GM12878 (cell line): ENCODE data around the gene C1QTNF7. TPM values are rescaled to one million over a fixed set of nuclear protein-coding genes. Genes with fewer than 3 reads are reported as not detected.

ENCODE experiments used
- ATAC-seq: fragments of 200-7000 bp; cut with Tn5 transposase; 3 replicates; pipeline ENCODE4 v1.9.1; 2020; ENCODE audit warnings: mild to moderate bottlenecking, moderate library complexity
- BruUV-seq: library from RNA; stranded (reverse); fragments of 400-500 nt; replicated peaks from 2 replicates; lab custom pipeline; 2021; lab: Mats Ljungman, UMichigan
- CTCF ChIA-PET: fragments of 300-600 bp; sonication (Branson Sonifier 250); formaldehyde crosslinking; extraction: SDS; loops from one replicate; lab custom pipeline; 2021; ENCODE audit warnings: inconsistent platforms; lab: Yijun Ruan, JAX
- POLR2A ChIA-PET: fragments of 350-600 bp; formaldehyde crosslinking; extraction: SDS; loops from one replicate; lab custom pipeline; 2021; ENCODE audit warnings: inconsistent platforms; lab: Charles Lee
- RAD21 ChIA-PET: fragments of 300-600 bp; sonication (Branson Sonifier 250); formaldehyde crosslinking; loops from one replicate; lab custom pipeline; 2023; ENCODE audit warnings: antibody characterized with exemption; ENCODE audit not compliant: unreplicated experiment; lab: Charles Lee
- SMC1A ChIA-PET: fragments of 300-600 bp; sonication (Branson Sonifier 250); formaldehyde crosslinking; loops from one replicate; lab custom pipeline; 2023; ENCODE audit not compliant: unreplicated experiment, uncharacterized antibody; lab: Charles Lee
- DNase-seq: peaks from one replicate; pipeline ENCODE4 v3.0.0-alpha.2; 2011; ENCODE audit warnings: low read depth, low spot score
- FAIRE-seq: peaks from 3 replicates; lab custom pipeline; 2011; peaks lifted over from hg19 to GRCh38; lab: Jason Lieb, UNC
- H2AFZ ChIP-seq: 2 replicates; pipeline ENCODE4 v1.6.0; 2011; ENCODE audit warnings: low read depth, low read length, control low read depth; ENCODE audit not compliant: control insufficient read depth
- H3K27ac ChIP-seq: 2 replicates; pipeline ENCODE4 v1.5.1; 2011; ENCODE audit warnings: control low read depth; ENCODE audit not compliant: control insufficient read depth, insufficient read depth
- H3K27me3 ChIP-seq, 2 experiments: replicated peaks in 1 of 2; 2 replicates each; pipeline versions ENCODE4 v1.6.0 to v1.6.1; 2011; ENCODE audit warnings: low read length in 1 of 2; ENCODE audit not compliant: control insufficient read depth in 2 of 2, insufficient read depth in 2 of 2
- H3K36me3 ChIP-seq, 2 experiments: 2 replicates each; pipeline ENCODE4 v1.5.1; 2011; ENCODE audit warnings: low read length in 1 of 2; ENCODE audit not compliant: control insufficient read depth in 2 of 2, insufficient read depth in 2 of 2
- H3K4me1 ChIP-seq: 2 replicates; pipeline ENCODE4 v1.6.1; 2011; ENCODE audit warnings: mild to moderate bottlenecking, low read length, moderate library complexity, mixed read lengths; ENCODE audit not compliant: control insufficient read depth, insufficient read depth
- H3K4me2 ChIP-seq: 2 replicates; pipeline ENCODE4 v1.6.0; 2011; ENCODE audit warnings: control low read depth; ENCODE audit not compliant: control insufficient read depth, insufficient read depth
- H3K4me3 ChIP-seq: fragments of 200-600 bp; sonication (generic); 2 replicates; pipeline ENCODE4 v1.5.1; 2016
- H3K79me2 ChIP-seq: 2 replicates; pipeline ENCODE4 v1.6.0; 2011; ENCODE audit warnings: low read length; ENCODE audit not compliant: control insufficient read depth, insufficient read depth
- H3K9ac ChIP-seq: 2 replicates; pipeline ENCODE4 v1.8.0; 2011; ENCODE audit warnings: low read length, control low read depth, mixed read lengths; ENCODE audit not compliant: control insufficient read depth, insufficient read depth
- H3K9me3 ChIP-seq: replicated peaks from 3 replicates; pipeline ENCODE4 v1.5.1; 2011; ENCODE audit warnings: mild to moderate bottlenecking, low read length; ENCODE audit not compliant: control insufficient read depth, insufficient read depth
- H4K20me1 ChIP-seq: 2 replicates; pipeline ENCODE4 v1.6.0; 2011; ENCODE audit not compliant: control insufficient read depth, insufficient read depth
- ETV6 ChIP-seq, 2 experiments: fragments of 450-650 bp in 1 of 2; IDR thresholded peaks in 1 of 2; conservative IDR thresholded peaks in 1 of 2; 2 replicates each; pipeline ENCODE4 v1.6.1; 2014; ENCODE audit warnings: antibody characterized with exemption in 1 of 2, borderline replicate concordance in 1 of 2, low read depth in 1 of 2, mild to moderate bottlenecking in 1 of 2, moderate library complexity in 1 of 2
- IRF4 ChIP-seq: IDR thresholded peaks from 2 replicates; pipeline ENCODE4 v1.6.1; 2011; ENCODE audit warnings: low read depth, low read length
- KDM1A ChIP-seq: fragments of 200-600 bp; sonication (generic); IDR thresholded peaks from 2 replicates; pipeline ENCODE4 v1.6.1; 2016; ENCODE audit warnings: borderline replicate concordance
- MXI1 ChIP-seq: fragments of 150-350 bp; IDR thresholded peaks from 2 replicates; pipeline ENCODE4 v1.6.1; 2011; ENCODE audit warnings: low read depth, mild to moderate bottlenecking, inconsistent platforms, low read length, improper control_type of control experiment
- PML ChIP-seq: IDR thresholded peaks from 2 replicates; pipeline ENCODE4 v1.6.1; 2012; ENCODE audit warnings: low read length, inconsistent platforms
- POLR2AphosphoS2 ChIP-seq: IDR thresholded peaks from 2 replicates; pipeline ENCODE4 v1.6.1; 2011; ENCODE audit warnings: low read depth, mild to moderate bottlenecking, low read length, improper control_type of control experiment, moderate library complexity
- POLR2AphosphoS5 ChIP-seq: IDR thresholded peaks from 2 replicates; pipeline ENCODE4 v1.6.1; 2011; ENCODE audit warnings: mild to moderate bottlenecking, low read length, inconsistent platforms
- POU2F2 ChIP-seq: IDR thresholded peaks from 3 replicates; pipeline ENCODE4 v1.6.1; 2011; ENCODE audit warnings: low read depth, mild to moderate bottlenecking, low read length, borderline replicate concordance
- RELA ChIP-seq: fragments of 450-650 bp; IDR thresholded peaks from 2 replicates; pipeline ENCODE4 v1.8.0; 2014; ENCODE audit warnings: borderline replicate concordance; ENCODE audit not compliant: partially characterized antibody
- SPI1 ChIP-seq: IDR thresholded peaks from 2 replicates; pipeline ENCODE4 v1.6.1; 2011; ENCODE audit warnings: low read depth, mild to moderate bottlenecking, low read length, moderate library complexity, borderline replicate concordance; ENCODE audit not compliant: insufficient read depth
- TBL1XR1 ChIP-seq: IDR thresholded peaks from 2 replicates; pipeline ENCODE4 v1.6.1; 2012; ENCODE audit warnings: low read depth, low read length, improper control_type of control experiment
- ZNF274 ChIP-seq: IDR thresholded peaks from one replicate; pipeline ENCODE4 v1.8.0; 2011; ENCODE audit not compliant: insufficient read length, insufficient read depth
- WGBS: methylation state at CpG from one replicate; pipeline ENCODE4 v1.1.6; 2016; ENCODE audit warnings: low lambda C conversion rate; ENCODE audit not compliant: insufficient replicate concordance, insufficient coverage; ENCODE audit errors: missing lambda C conversion rate; 5-methylcytosine and 5-hydroxymethylcytosine counted together
- in situ Hi-C: fragments of 300-500 bp; cut with MboI; formaldehyde crosslinking; loops from 9 replicates; pipeline ENCODE4 v1.14.3; 2018; ENCODE audit warnings: mixed read lengths
- intact Hi-C: fragments of 100-400 bp; cut with micrococcal nuclease; formaldehyde crosslinking; loops from one replicate; pipeline ENCODE4 v1.14.2; 2022; ENCODE audit not compliant: unreplicated experiment
- polyA plus RNA-seq, 11 experiments: library from polyadenylated mRNA; depleted of rRNA in 4 of 11; unstranded in 6 of 11; stranded (reverse) in 5 of 11; fragments of >200 nt; fragmentation: Nextera tagmentation in 4 of 11; fragmentation: Illumina TruSeq in 1 of 11; extraction: Ambion mirVana in 4 of 11; extraction: Trizol in 1 of 11; gene quantifications; 1 replicate in 1 of 11; 2 replicates in 10 of 11; pipeline versions ENCODE4 v1.2.1 to v1.2.3, GENCODE V29; 2011 to 2016; ENCODE audit warnings: inconsistent platforms in 2 of 11, missing spikeins in 2 of 11, low read depth in 1 of 11
- total RNA-seq, 4 experiments: library from RNA; depleted of rRNA in 3 of 4; stranded (reverse); fragments of >200 nt in 3 of 4; fragmentation: Illumina TruSeq in 1 of 4; extraction: Trizol in 1 of 4; gene quantifications; 2 replicates each; pipeline versions ENCODE4 v1.2.1 to v1.2.3, GENCODE V29; 2013 to 2021
- TF ChIP-seq, protein P1 (sequence below), 3 experiments: IDR thresholded peaks in 2 of 3; conservative IDR thresholded peaks in 1 of 3; 2 replicates each; pipeline ENCODE4 v1.5.1; 2011; ENCODE audit warnings: low read depth in 3 of 3, low read length in 3 of 3, mild to moderate bottlenecking in 3 of 3, control low read depth in 2 of 3, moderate library complexity in 2 of 3, inconsistent platforms in 1 of 3, mixed read lengths in 1 of 3; ENCODE audit not compliant: control insufficient read depth in 2 of 3, insufficient read depth in 1 of 3; ENCODE audit errors: extremely low read depth in 1 of 3
- TF ChIP-seq, protein P2 (sequence below): fragments of 450-650 bp; IDR thresholded peaks from 2 replicates; pipeline ENCODE4 v1.6.1; 2018; ENCODE audit warnings: borderline replicate concordance, mild to moderate bottlenecking; ENCODE audit not compliant: partially characterized antibody

C1QTNF7 gene
- total and polyA plus RNA-seq, 10 of the 15 experiments (the other 5 are each of a cell fraction or from before 2014, with no cell fraction given): not detected

DNA sequence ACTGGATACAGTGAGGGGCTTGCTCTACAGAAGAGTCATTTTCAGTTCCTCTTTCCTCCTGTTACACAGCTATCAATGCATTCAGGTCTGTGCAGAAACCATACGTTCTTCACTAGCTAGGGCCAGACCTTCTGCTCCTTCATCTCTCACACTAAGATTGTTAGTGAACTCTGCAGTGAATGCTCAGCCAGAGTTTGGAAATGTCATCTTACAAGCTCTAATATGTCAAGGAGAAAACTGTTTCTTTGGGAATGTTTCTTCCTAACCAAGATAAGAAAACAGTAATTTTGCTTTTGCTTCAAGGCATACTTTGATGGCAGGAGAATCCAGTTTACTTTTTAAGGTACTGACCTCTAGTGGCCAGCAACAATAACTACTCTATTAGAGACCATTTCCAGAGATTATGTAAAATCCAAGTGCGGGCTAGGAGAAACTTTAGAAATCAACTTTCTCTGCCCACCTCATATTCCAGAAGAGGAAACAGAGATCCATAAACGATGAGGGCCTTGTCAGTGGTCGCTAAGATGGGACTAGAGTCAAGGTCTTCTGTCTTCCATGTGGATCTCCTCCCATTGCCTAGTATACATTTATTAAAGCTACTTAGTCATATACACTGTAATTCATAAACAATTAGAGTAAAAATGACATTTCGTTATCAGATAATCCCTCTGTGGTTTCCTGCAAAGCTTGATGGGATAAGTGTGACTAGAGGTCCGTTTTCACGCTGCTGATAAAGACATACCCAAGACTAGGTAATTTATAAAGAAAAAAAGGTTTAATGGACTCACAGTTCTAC lies 29.8 kb downstream of the C1QTNF7 start (continued):
- TF ChIP-seq IRF4 (0 out of 2 replicates have a peak, but pooled peaks have one; percentile 43), TBL1XR1 (no peak), MXI1 (no peak), SPI1 (peak; percentile 92)
- TF ChIP-seq, protein P1, sequence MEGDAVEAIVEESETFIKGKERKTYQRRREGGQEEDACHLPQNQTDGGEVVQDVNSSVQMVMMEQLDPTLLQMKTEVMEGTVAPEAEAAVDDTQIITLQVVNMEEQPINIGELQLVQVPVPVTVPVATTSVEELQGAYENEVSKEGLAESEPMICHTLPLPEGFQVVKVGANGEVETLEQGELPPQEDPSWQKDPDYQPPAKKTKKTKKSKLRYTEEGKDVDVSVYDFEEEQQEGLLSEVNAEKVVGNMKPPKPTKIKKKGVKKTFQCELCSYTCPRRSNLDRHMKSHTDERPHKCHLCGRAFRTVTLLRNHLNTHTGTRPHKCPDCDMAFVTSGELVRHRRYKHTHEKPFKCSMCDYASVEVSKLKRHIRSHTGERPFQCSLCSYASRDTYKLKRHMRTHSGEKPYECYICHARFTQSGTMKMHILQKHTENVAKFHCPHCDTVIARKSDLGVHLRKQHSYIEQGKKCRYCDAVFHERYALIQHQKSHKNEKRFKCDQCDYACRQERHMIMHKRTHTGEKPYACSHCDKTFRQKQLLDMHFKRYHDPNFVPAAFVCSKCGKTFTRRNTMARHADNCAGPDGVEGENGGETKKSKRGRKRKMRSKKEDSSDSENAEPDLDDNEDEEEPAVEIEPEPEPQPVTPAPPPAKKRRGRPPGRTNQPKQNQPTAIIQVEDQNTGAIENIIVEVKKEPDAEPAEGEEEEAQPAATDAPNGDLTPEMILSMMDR (IDR thresholded peaks at IDR 0.05 in 2 of 3, conservative IDR thresholded peaks at IDR 0.05 in 1 of 3; ENCODE audit: control insufficient read depth in 2 of 3, extremely low read depth in 1 of 3, insufficient read depth in 1 of 3, low read depth in 3 of 3, low read length in 3 of 3): peak; percentile 66 to 71 (median 67)

DNA sequence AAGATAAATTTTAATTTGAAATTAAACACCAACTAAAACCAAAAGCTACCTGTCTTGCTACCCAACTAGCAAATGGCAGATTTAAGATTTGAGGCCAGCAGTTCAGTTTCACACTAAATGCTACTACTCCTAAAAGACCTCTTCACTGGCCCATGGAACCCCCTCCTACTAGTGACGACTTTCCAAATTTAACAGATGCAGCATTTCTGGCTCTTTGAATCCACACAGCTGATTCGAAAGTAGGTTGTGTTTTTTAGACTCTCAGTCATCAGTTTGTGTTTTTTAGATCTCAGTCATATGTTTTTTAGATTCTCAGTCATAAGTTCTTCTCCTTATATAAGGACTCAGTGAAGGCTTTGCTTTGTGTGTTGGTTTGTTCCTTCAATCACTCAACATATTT lies 30.8 kb downstream of the C1QTNF7 start:
- no peak overlapping the region for H3K4me2 ChIP-seq
- DNase-seq (no peak), ATAC-seq (no peak), FAIRE-seq (no peak)
- no peak overlapping the region for H3K9ac ChIP-seq
- no peak overlapping the region for H3K27ac ChIP-seq
- no peaks in the 10 kb centered on the region for H3K27me3 ChIP-seq
- H3K36me3 ChIP-seq: no peaks in the 10 kb centered on the region
- H3K9me3 ChIP-seq: no peaks in the 10 kb centered on the region
- ChIA-PET POLR2A (no interaction called here), SMC1A (interaction anchor here (0.7 to 1.8 kb wide), 4 partner anchors 11 to 216 kb away, joined by 3 to 12 read pairs (median 5); partner anchors contain the start of gene CC2D2A), CTCF (interaction anchor here (0.9 to 5.7 kb wide), 15 partner anchors 9 to 1800 kb away, joined by 3 to 50 read pairs (median 6); partner anchors contain the start of gene CC2D2A), RAD21 (interaction anchor here (1.3 to 2.2 kb wide), 2 partner anchors 62 to 226 kb away, joined by 5 to 8 read pairs; no protein-coding TSS in a partner anchor)
- in situ Hi-C loops (loop anchor here (5.0 to 10.0 kb wide), 2 partner anchors 226 to 1804 kb away; no protein-coding TSS in a partner anchor), intact Hi-C loops (loop anchor here (5.0 kb wide), 1 partner anchor 1801 kb away; no protein-coding TSS in a partner anchor)
- H2AFZ ChIP-seq: no peak overlapping the region
- 0% methylated on average over 2 of the region's 2 CpGs for WGBS
- no peak overlapping the region for H3K4me3 ChIP-seq
- no peaks in the 10 kb centered on the region for H4K20me1 ChIP-seq
- no TSS peak for BruUV-seq
- no peaks in the 10 kb centered on the region for H3K79me2 ChIP-seq
- no peaks in the 10 kb centered on the region for H3K4me1 ChIP-seq
- TF ChIP-seq ZNF274 (no peak), KDM1A (no peak), POU2F2 (no peak), ETV6 (conservative IDR thresholded peaks at IDR 0.05 in 1 of 2, IDR thresholded peaks at IDR 0.05 in 1 of 2; ENCODE audit: borderline replicate concordance in 1 of 2, low read depth in 1 of 2) (no peak), POLR2AphosphoS2 (no peak), RELA (no peak), PML (no peak), POLR2AphosphoS5 (no peak)
- TF ChIP-seq, protein P2, sequence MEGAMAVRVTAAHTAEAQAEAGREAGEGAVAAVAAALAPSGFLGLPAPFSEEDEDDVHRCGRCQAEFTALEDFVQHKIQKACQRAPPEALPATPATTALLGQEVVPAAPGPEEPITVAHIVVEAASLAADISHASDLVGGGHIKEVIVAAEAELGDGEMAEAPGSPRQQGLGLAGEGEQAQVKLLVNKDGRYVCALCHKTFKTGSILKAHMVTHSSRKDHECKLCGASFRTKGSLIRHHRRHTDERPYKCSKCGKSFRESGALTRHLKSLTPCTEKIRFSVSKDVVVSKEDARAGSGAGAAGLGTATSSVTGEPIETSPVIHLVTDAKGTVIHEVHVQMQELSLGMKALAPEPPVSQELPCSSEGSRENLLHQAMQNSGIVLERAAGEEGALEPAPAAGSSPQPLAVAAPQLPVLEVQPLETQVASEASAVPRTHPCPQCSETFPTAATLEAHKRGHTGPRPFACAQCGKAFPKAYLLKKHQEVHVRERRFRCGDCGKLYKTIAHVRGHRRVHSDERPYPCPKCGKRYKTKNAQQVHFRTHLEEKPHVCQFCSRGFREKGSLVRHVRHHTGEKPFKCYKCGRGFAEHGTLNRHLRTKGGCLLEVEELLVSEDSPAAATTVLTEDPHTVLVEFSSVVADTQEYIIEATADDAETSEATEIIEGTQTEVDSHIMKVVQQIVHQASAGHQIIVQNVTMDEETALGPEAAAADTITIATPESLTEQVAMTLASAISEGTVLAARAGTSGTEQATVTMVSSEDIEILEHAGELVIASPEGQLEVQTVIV: no peak
